A549 treated with AZD9567 at 1 μM for 4 hours (cell line): ENCODE data around the gene HSF2. TPM values are rescaled to one million over a fixed set of nuclear protein-coding genes. Genes with fewer than 3 reads are reported as not detected.

Experiments used
- total RNA-seq: library from RNA; stranded (reverse); fragments of 200-300 nt; extraction: Qiagen RNA extraction; gene quantifications from 5 replicates; pipeline ENCODE4 v1.2.3, GENCODE V29; 2022; ENCODE audit not compliant: insufficient read depth

The HSF2 gene
- 6.0 to 9.2 TPM (median 8.3 TPM) in 5 replicates for total RNA-seq

GRCh38 chr6:122399348-122400120 lies at the start of gene HSF2:
Gene HSF2, plus strand, starts transcription at chr6:122399652. Its CDS starts 86 bp downstream, at chr6:122399738.

GRCh38 chr6:122471107-122472021 lies 71.9 kb downstream of the HSF2 start, which contains the start of gene SERINC1:
Gene SERINC1, minus strand, starts transcription at chr6:122471807. Its CDS starts 70 bp downstream, at chr6:122471737.

Other genes starting within 250 kb of the HSF2 start
- gene SERINC1, start 72.2 kb downstream of the HSF2 start, total RNA-seq, result 70.1 to 99.5 TPM (median 87.4 TPM) in 5 replicates
- 0.51 to 2.5 TPM (median 0.71 TPM) in 5 replicates for gene PKIB, start 210.8 kb downstream of the HSF2 start, total RNA-seq